ENCODE results near the gene TCF3.
"Not testable (repeated sequence)": the region's sequence is repeated elsewhere in the genome, so short reads cannot be mapped to it uniquely, and the experiment has no call there.

Gene TCF3

GRCh38 chr19:1673645-1674292 lies 21.4 kb upstream of the TCF3 start:
- H3K4me1 ChIP-seq (ENCODE audit: low read depth, poor library complexity, severe bottlenecking) = peaks cover 5% of the 10 kb centered on the region
- no peak overlapping the region for H3K9ac ChIP-seq
- H3K4me2 ChIP-seq = no peak overlapping the region
- no peaks in the 10 kb centered on the region for H3K36me3 ChIP-seq (ENCODE audit: insufficient read depth)
- no peak overlapping the region for H2AFZ ChIP-seq (ENCODE audit: low read depth)
- H3K27me3 ChIP-seq (ENCODE audit: insufficient read depth, low read depth) = peaks cover 56% of the 10 kb centered on the region
- no peak overlapping the region for H3K27ac ChIP-seq
- TF ChIP-seq, protein P1, sequence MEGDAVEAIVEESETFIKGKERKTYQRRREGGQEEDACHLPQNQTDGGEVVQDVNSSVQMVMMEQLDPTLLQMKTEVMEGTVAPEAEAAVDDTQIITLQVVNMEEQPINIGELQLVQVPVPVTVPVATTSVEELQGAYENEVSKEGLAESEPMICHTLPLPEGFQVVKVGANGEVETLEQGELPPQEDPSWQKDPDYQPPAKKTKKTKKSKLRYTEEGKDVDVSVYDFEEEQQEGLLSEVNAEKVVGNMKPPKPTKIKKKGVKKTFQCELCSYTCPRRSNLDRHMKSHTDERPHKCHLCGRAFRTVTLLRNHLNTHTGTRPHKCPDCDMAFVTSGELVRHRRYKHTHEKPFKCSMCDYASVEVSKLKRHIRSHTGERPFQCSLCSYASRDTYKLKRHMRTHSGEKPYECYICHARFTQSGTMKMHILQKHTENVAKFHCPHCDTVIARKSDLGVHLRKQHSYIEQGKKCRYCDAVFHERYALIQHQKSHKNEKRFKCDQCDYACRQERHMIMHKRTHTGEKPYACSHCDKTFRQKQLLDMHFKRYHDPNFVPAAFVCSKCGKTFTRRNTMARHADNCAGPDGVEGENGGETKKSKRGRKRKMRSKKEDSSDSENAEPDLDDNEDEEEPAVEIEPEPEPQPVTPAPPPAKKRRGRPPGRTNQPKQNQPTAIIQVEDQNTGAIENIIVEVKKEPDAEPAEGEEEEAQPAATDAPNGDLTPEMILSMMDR (conservative IDR thresholded peaks at IDR 0.05; ENCODE audit: low read depth, low read length) = no peak
- no peak overlapping the region for H3K4me3 ChIP-seq (IDR thresholded peaks at IDR 0.05; ENCODE audit: insufficient read depth, low read depth, low read length)
- H4K20me1 ChIP-seq (ENCODE audit: insufficient read depth) = no peaks in the 10 kb centered on the region
- H3K79me2 ChIP-seq (ENCODE audit: insufficient read depth, low read depth) = no peaks in the 10 kb centered on the region

GRCh38 chr19:1672769-1673644 lies 20.6 kb upstream of the TCF3 start:
- peaks cover 56% of the 10 kb centered on the region for H3K27me3 ChIP-seq (ENCODE audit: insufficient read depth, low read depth)
- H3K4me3 ChIP-seq (IDR thresholded peaks at IDR 0.05; ENCODE audit: insufficient read depth, low read depth, low read length) = no peak overlapping the region
- H4K20me1 ChIP-seq (ENCODE audit: insufficient read depth) = no peaks in the 10 kb centered on the region
- no peaks in the 10 kb centered on the region for H3K36me3 ChIP-seq (ENCODE audit: insufficient read depth)
- H3K4me1 ChIP-seq (ENCODE audit: low read depth, poor library complexity, severe bottlenecking) = peaks cover 13% of the 10 kb centered on the region
- TF ChIP-seq, protein P1 (conservative IDR thresholded peaks at IDR 0.05; ENCODE audit: low read depth, low read length) = no peak
- peak overlapping the region; percentile 66; the same call in 1 of the 2 replicates for H2AFZ ChIP-seq (ENCODE audit: low read depth)
- no peak overlapping the region for H3K9ac ChIP-seq
- H3K27ac ChIP-seq = no peak overlapping the region
- H3K4me2 ChIP-seq = no peak overlapping the region
- H3K79me2 ChIP-seq (ENCODE audit: insufficient read depth, low read depth) = no peaks in the 10 kb centered on the region

DNA sequence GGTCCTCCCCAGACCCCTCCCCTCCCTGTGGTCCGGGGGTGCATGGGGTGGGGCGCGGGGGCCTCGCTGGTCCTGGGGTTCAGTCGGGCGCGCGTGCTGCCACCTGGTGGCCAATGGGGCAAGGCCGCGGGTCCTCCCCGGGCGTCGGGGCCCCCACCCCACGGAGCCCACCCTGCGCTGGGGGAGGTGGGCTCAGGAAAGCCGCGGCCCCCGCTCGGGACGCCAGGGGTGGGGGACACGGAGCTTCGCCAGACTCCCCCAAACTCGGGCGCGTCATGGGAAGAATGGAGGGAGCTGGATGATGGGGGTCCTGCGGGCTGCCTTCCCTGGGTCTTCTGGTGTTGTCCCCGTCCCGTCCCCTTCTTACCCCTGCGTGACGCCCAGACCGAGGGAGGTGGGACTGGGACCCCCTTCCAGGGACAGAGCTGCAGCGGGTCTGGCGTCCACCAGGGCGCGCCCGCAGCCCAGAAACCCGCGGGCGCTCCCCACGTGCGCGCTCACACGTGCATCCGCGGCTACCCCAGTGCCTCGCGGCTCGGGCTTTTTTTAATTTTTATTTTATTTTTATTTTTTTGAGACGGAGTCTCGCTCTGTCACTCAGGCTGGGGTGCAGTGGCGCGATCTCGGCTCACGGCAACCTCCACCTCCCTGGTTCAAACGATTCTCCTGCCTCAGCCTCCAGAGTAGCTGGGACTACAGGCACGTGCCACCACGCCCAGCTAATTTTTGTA lies 19.8 kb upstream of the TCF3 start:
- peaks cover 50% of the 10 kb centered on the region for H3K27me3 ChIP-seq (ENCODE audit: insufficient read depth, low read depth)
- TF ChIP-seq, protein P1 (conservative IDR thresholded peaks at IDR 0.05; ENCODE audit: low read depth, low read length) = peak; percentile 83
- peaks cover 18% of the 10 kb centered on the region for H3K4me1 ChIP-seq (ENCODE audit: low read depth, poor library complexity, severe bottlenecking)
- peak overlapping the region; percentile 41; the same call in 1 of the 2 replicates for H3K9ac ChIP-seq
- no peaks in the 10 kb centered on the region for H4K20me1 ChIP-seq (ENCODE audit: insufficient read depth)
- H3K36me3 ChIP-seq (ENCODE audit: insufficient read depth) = no peaks in the 10 kb centered on the region
- no peak overlapping the region for H3K27ac ChIP-seq
- no peak overlapping the region for H3K4me3 ChIP-seq (IDR thresholded peaks at IDR 0.05; ENCODE audit: insufficient read depth, low read depth, low read length)
- no peaks in the 10 kb centered on the region for H3K79me2 ChIP-seq (ENCODE audit: insufficient read depth, low read depth)
- H3K4me2 ChIP-seq = peak overlapping the region; percentile 68
- H2AFZ ChIP-seq (ENCODE audit: low read depth) = peak overlapping the region; percentile 66

GRCh38 chr19:1671716-1672037 lies 19.3 kb upstream of the TCF3 start:
- Histone ChIP-seq H2AFZ (ENCODE audit: low read depth) (peak overlapping the region; percentile 66), H3K9ac (no peak overlapping the region), H3K4me1 (ENCODE audit: low read depth, poor library complexity, severe bottlenecking) (peaks cover 18% of the 10 kb centered on the region)

DNA sequence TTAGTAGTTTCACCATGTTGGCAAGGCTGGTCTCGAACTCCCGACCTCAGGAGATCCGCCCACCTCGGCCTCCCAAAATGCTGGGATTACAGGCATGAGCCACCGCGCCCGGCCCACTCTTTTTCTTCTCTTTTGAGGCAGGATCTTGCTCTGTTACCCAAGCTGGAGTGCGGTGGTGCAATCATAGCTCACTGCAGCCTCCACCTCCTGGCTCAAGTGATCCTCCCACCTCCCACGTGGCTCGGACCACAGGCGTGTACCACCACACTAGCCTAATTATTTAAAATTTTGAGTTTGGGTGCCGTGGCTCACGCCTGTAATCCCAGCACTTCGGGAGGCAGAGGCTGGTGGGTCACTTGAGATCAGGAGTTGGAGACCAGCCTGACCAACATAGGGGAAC lies 18.3 kb upstream of the TCF3 start:
- not testable (repeated sequence) for H4K20me1 ChIP-seq (ENCODE audit: insufficient read depth); H3K36me3 ChIP-seq (ENCODE audit: insufficient read depth); H3K27ac ChIP-seq; H3K9ac ChIP-seq; H3K4me3 ChIP-seq (IDR thresholded peaks at IDR 0.05; ENCODE audit: insufficient read depth, low read depth, low read length); H3K4me2 ChIP-seq; H3K79me2 ChIP-seq (ENCODE audit: insufficient read depth, low read depth); H2AFZ ChIP-seq (ENCODE audit: low read depth)
- Histone ChIP-seq H3K27me3 (ENCODE audit: insufficient read depth, low read depth) (peaks cover 37% of the 10 kb centered on the region), H3K4me1 (ENCODE audit: low read depth, poor library complexity, severe bottlenecking) (peaks cover 19% of the 10 kb centered on the region)

More at GRCh38 chr19:1671716-1672037, 19.3 kb upstream of the TCF3 start:
- Histone ChIP-seq H3K27me3 (ENCODE audit: insufficient read depth, low read depth) (peaks cover 44% of the 10 kb centered on the region), H3K4me3 (IDR thresholded peaks at IDR 0.05; ENCODE audit: insufficient read depth, low read depth, low read length) (no peak overlapping the region), H3K36me3 (ENCODE audit: insufficient read depth) (no peaks in the 10 kb centered on the region), H3K27ac (no peak overlapping the region), H4K20me1 (ENCODE audit: insufficient read depth) (no peaks in the 10 kb centered on the region), H3K4me2 (peak overlapping the region; percentile 68), H3K79me2 (ENCODE audit: insufficient read depth, low read depth) (no peaks in the 10 kb centered on the region)
- TF ChIP-seq, protein P1 (conservative IDR thresholded peaks at IDR 0.05; ENCODE audit: low read depth, low read length) = no peak
